A673 (cell line): ENCODE data around the gene CDC6.

ENCODE experiments used
- EZH2 ChIP-seq: fragments of 200-600 bp; sonication (generic); IDR thresholded peaks from 2 replicates; pipeline ENCODE4 v1.6.1; 2017; ENCODE audit warnings: borderline replicate concordance, low read depth, mild to moderate bottlenecking, mixed read lengths, antibody characterized with exemption, low read length; ENCODE audit not compliant: poor library complexity, severe bottlenecking
- TF ChIP-seq, protein P1 (sequence below): fragments of 300-800, 200-600 bp; sonication (generic); conservative IDR thresholded peaks from 2 replicates; pipeline ENCODE4 v1.5.1; 2017; ENCODE audit warnings: low read depth, mild to moderate bottlenecking, antibody characterized with exemption, low read length, moderate library complexity, mixed read lengths

DNA sequence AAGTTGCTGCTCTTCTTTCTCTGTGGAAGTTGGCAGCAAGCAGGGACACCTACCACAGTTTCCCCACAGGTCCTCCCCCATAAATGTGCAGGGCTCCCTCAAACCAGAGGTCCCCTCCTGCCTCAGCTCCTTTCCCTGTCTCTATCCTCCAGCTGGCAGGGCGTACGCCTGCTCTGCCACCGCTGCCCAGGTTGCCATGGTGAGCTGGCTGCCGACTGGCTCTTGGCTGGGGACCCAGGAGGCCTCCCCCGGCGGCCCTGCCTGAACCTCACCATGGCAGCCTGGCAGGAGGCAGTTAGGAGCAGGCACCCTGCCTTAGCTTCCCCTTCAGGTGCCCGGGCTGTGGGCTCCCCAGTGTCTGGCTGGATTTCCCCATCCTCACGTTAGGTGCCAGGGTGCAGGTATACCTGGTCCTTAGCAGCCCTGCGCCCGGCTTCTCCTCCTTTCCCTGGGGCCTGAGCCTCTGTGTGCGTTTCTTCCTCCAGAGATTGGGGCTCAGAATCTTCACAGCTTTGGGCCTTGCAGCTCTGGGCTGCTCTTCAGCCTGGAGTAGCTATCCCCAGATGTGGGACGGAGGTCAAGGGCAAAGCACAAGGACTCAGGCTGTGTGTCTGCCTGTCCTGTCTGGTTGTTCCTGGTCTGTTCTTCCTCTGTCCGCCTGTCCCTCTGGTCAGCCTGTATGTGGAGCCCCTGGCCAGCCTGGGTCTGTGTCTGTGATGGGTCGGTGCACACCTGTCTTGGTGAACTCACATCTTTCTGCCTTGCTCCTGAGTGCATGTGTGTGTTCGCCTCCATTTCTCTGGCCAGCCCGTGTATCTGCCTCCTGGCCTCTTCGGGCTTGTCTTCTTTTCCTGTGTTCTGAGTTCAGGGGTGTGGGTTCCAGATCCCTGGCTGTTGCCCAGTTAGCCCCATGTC, 61.1 kb downstream of the CDC6 start:
- TF ChIP-seq, protein P1, sequence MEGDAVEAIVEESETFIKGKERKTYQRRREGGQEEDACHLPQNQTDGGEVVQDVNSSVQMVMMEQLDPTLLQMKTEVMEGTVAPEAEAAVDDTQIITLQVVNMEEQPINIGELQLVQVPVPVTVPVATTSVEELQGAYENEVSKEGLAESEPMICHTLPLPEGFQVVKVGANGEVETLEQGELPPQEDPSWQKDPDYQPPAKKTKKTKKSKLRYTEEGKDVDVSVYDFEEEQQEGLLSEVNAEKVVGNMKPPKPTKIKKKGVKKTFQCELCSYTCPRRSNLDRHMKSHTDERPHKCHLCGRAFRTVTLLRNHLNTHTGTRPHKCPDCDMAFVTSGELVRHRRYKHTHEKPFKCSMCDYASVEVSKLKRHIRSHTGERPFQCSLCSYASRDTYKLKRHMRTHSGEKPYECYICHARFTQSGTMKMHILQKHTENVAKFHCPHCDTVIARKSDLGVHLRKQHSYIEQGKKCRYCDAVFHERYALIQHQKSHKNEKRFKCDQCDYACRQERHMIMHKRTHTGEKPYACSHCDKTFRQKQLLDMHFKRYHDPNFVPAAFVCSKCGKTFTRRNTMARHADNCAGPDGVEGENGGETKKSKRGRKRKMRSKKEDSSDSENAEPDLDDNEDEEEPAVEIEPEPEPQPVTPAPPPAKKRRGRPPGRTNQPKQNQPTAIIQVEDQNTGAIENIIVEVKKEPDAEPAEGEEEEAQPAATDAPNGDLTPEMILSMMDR, result no peak
- no peak for TF ChIP-seq EZH2
